Measurements from ENCODE around the gene GBX2. TPM values are rescaled to one million over a fixed set of nuclear protein-coding genes. Genes with fewer than 3 reads are reported as not detected.

GBX2 gene
- total RNA-seq, 2 experiments from 2014 or later = not detected

GRCh38 chr2:236180076-236180816 lies 12.1 kb upstream of the GBX2 start:
- H3K9me3 Mint-ChIP-seq (ENCODE audit: low read depth) = peaks cover 2% of the 10 kb centered on the region
- H3K27me3 Mint-ChIP-seq = peaks cover 59% of the 10 kb centered on the region
- H3K4me1 Mint-ChIP-seq = peaks cover 13% of the 10 kb centered on the region
- ChIA-PET POLR2A (no interaction called here), CTCF (interaction anchor here (0.7 to 5.9 kb wide), 16 partner anchors 9 to 414 kb away, joined by 3 to 35 read pairs (median 4); no protein-coding TSS in a partner anchor)
- H3K4me3 Mint-ChIP-seq = no peak overlapping the region
- no peak overlapping the region for H3K27ac Mint-ChIP-seq
- H3K36me3 Mint-ChIP-seq (ENCODE audit: low read depth) = no peaks in the 10 kb centered on the region
- no peak for ATAC-seq
- intact Hi-C loops (cut with DNase I, micrococcal nuclease) = loop anchor here (1.0 to 2.0 kb wide), 3 partner anchors 15 to 414 kb away; no protein-coding TSS in a partner anchor
- no peak for DNase-seq

GRCh38 chr2:236179236-236180075 lies 11.3 kb upstream of the GBX2 start:
- H3K27me3 Mint-ChIP-seq = peaks cover 61% of the 10 kb centered on the region
- CTCF ChIA-PET = interaction anchor here (0.5 to 5.9 kb wide), 10 partner anchors 10 to 1566 kb away, joined by 3 to 35 read pairs (median 4); no protein-coding TSS in a partner anchor
- no peak overlapping the region for H3K4me3 Mint-ChIP-seq
- H3K4me1 Mint-ChIP-seq = peaks cover 13% of the 10 kb centered on the region
- no peaks in the 10 kb centered on the region for H3K36me3 Mint-ChIP-seq (ENCODE audit: low read depth)
- POLR2A ChIA-PET = no interaction called here
- intact Hi-C loops (cut with DNase I, micrococcal nuclease) = loop anchor here (1.0 to 5.0 kb wide), 4 partner anchors 15 to 413 kb away; no protein-coding TSS in a partner anchor
- H3K9me3 Mint-ChIP-seq (ENCODE audit: low read depth) = peaks cover under 1% of the 10 kb centered on the region
- H3K27ac Mint-ChIP-seq = no peak overlapping the region
- ATAC-seq (no peak), DNase-seq (no peak)

- Mint-ChIP-seq H3K4me3 (no peak overlapping the region), H3K4me1 (peaks cover 13% of the 10 kb centered on the region), H3K27me3 (peaks cover 63% of the 10 kb centered on the region), H3K9me3 (ENCODE audit: low read depth) (no peaks in the 10 kb centered on the region), H3K36me3 (ENCODE audit: low read depth) (no peaks in the 10 kb centered on the region), H3K27ac (no peak overlapping the region)
- POLR2A ChIA-PET = no interaction called here
- intact Hi-C loops (cut with DNase I, micrococcal nuclease) = loop anchor here in 1 of 2 experiments (1.0 to 5.0 kb wide), 2 partner anchors 12 to 127 kb away; no protein-coding TSS in a partner anchor
- CTCF ChIA-PET = interaction anchor here (0.5 to 5.9 kb wide), 6 partner anchors 9 to 1566 kb away, joined by 3 to 35 read pairs (median 3); no protein-coding TSS in a partner anchor
- ATAC-seq = no peak
- DNase-seq = no peak
Measured at GRCh38 chr2:236178890-236179235, 10.7 kb upstream of the GBX2 start.

- Mint-ChIP-seq H3K4me1 (peaks cover 13% of the 10 kb centered on the region), H3K4me3 (peak overlapping the region; percentile 40), H3K27me3 (peaks cover 62% of the 10 kb centered on the region), H3K36me3 (ENCODE audit: low read depth) (no peaks in the 10 kb centered on the region), H3K9me3 (ENCODE audit: low read depth) (no peaks in the 10 kb centered on the region), H3K27ac (no peak overlapping the region)
- intact Hi-C loops (cut with DNase I, micrococcal nuclease) = loop anchor here in 1 of 2 experiments (1.0 to 5.0 kb wide), 3 partner anchors 11 to 412 kb away; no protein-coding TSS in a partner anchor
- CTCF ChIA-PET = interaction anchor here (0.6 to 5.9 kb wide), 11 partner anchors 8 to 504 kb away, joined by 3 to 35 read pairs (median 3); no protein-coding TSS in a partner anchor
- ATAC-seq = peak; percentile 49
- POLR2A ChIA-PET = no interaction called here
- peak; percentile 73 for DNase-seq
Measured at GRCh38 chr2:236177967-236178889, 10.0 kb upstream of the GBX2 start.

- peaks cover 59% of the 10 kb centered on the region for H3K27me3 Mint-ChIP-seq
- no peak overlapping the region for H3K27ac Mint-ChIP-seq
- intact Hi-C loops (cut with DNase I, micrococcal nuclease) = loop anchor here in 1 of 2 experiments (1.0 to 5.0 kb wide), 2 partner anchors 125 to 411 kb away; no protein-coding TSS in a partner anchor
- ChIA-PET CTCF (interaction anchor here (0.6 to 5.9 kb wide), 6 partner anchors 12 to 412 kb away, joined by 3 to 35 read pairs (median 4); no protein-coding TSS in a partner anchor), POLR2A (no interaction called here)
- H3K9me3 Mint-ChIP-seq (ENCODE audit: low read depth) = no peaks in the 10 kb centered on the region
- DNase-seq (peak; percentile 76), ATAC-seq (peak; percentile 86)
- H3K4me3 Mint-ChIP-seq = no peak overlapping the region
- peaks cover 13% of the 10 kb centered on the region for H3K4me1 Mint-ChIP-seq
- no peaks in the 10 kb centered on the region for H3K36me3 Mint-ChIP-seq (ENCODE audit: low read depth)
Measured at GRCh38 chr2:236177604-236177966, 9.4 kb upstream of the GBX2 start.

GRCh38 chr2:236176951-236177350 lies 8.8 kb upstream of the GBX2 start:
- Mint-ChIP-seq H3K4me1 (peaks cover 13% of the 10 kb centered on the region), H3K4me3 (no peak overlapping the region), H3K9me3 (ENCODE audit: low read depth) (no peaks in the 10 kb centered on the region), H3K27me3 (peaks cover 64% of the 10 kb centered on the region), H3K27ac (no peak overlapping the region), H3K36me3 (ENCODE audit: low read depth) (no peaks in the 10 kb centered on the region)
- ChIA-PET CTCF (interaction anchor here (1.4 to 5.9 kb wide), 4 partner anchors 15 to 411 kb away, joined by 3 to 35 read pairs (median 7); no protein-coding TSS in a partner anchor), POLR2A (no interaction called here)
- intact Hi-C loops (cut with DNase I, micrococcal nuclease) = loop anchor here in 1 of 2 experiments (1.0 to 5.0 kb wide), 2 partner anchors 125 to 411 kb away; no protein-coding TSS in a partner anchor
- DNase-seq (no peak), ATAC-seq (no peak)

- H3K27ac Mint-ChIP-seq = no peak overlapping the region
- ChIA-PET POLR2A (no interaction called here), CTCF (interaction anchor here (0.6 to 1.6 kb wide), 8 partner anchors 11 to 421 kb away, joined by 3 to 9 read pairs (median 4); no protein-coding TSS in a partner anchor)
- no peaks in the 10 kb centered on the region for H3K9me3 Mint-ChIP-seq (ENCODE audit: low read depth)
- H3K36me3 Mint-ChIP-seq (ENCODE audit: low read depth) = no peaks in the 10 kb centered on the region
- no peak overlapping the region for H3K4me3 Mint-ChIP-seq
- peaks cover 64% of the 10 kb centered on the region for H3K27me3 Mint-ChIP-seq
- H3K4me1 Mint-ChIP-seq = peaks cover 13% of the 10 kb centered on the region
- ATAC-seq (peak; percentile 64), DNase-seq (peak; percentile 46)
- intact Hi-C loops (cut with DNase I, micrococcal nuclease) = loop anchor here in 1 of 2 experiments (5.0 kb wide), 1 partner anchor 124 kb away; no protein-coding TSS in a partner anchor
Measured at GRCh38 chr2:236176417-236176816, 8.2 kb upstream of the GBX2 start.

- intact Hi-C loops (cut with DNase I, micrococcal nuclease) = loop anchor here in 1 of 2 experiments (5.0 kb wide), 1 partner anchor 123 kb away; no protein-coding TSS in a partner anchor
- no peak for ATAC-seq
Measured at GRCh38 chr2:236175548-236176150, 7.5 kb upstream of the GBX2 start.

GRCh38 chr2:236173729-236174607 lies 5.8 kb upstream of the GBX2 start:
- DNase-seq (no peak), ATAC-seq (no peak)
- H3K9me3 Mint-ChIP-seq (ENCODE audit: low read depth) = no peaks in the 10 kb centered on the region
- CTCF ChIA-PET = interaction anchor here (0.6 to 1.0 kb wide), 3 partner anchors 51 to 406 kb away, joined by 3 to 4 read pairs (median 3); no protein-coding TSS in a partner anchor
- H3K27ac Mint-ChIP-seq = no peak overlapping the region
- H3K27me3 Mint-ChIP-seq = peaks cover 70% of the 10 kb centered on the region
- no peaks in the 10 kb centered on the region for H3K36me3 Mint-ChIP-seq (ENCODE audit: low read depth)
- intact Hi-C loops (cut with DNase I, micrococcal nuclease) = no loop called here
- H3K4me1 Mint-ChIP-seq = peaks cover 6% of the 10 kb centered on the region
- H3K4me3 Mint-ChIP-seq = no peak overlapping the region
- POLR2A ChIA-PET = no interaction called here

More at GRCh38 chr2:236175548-236176150, 7.5 kb upstream of the GBX2 start:
- no peaks in the 10 kb centered on the region for H3K36me3 Mint-ChIP-seq (ENCODE audit: low read depth)
- CTCF ChIA-PET = interaction anchor here (0.6 to 1.2 kb wide), 8 partner anchors 10 to 420 kb away, joined by 3 to 6 read pairs (median 4); no protein-coding TSS in a partner anchor
- H3K27me3 Mint-ChIP-seq = peaks cover 65% of the 10 kb centered on the region
- H3K9me3 Mint-ChIP-seq (ENCODE audit: low read depth) = no peaks in the 10 kb centered on the region
- H3K27ac Mint-ChIP-seq = no peak overlapping the region
- peaks cover 13% of the 10 kb centered on the region for H3K4me1 Mint-ChIP-seq
- POLR2A ChIA-PET = no interaction called here
- H3K4me3 Mint-ChIP-seq = no peak overlapping the region
- DNase-seq = no peak
